Endothelial cell of umbilical vein (primary cell): ENCODE results near the gene GALNT1.

Experiments used
- CTCF ChIP-seq, 2 donors: IDR thresholded peaks; 1 replicate in 1 of 2; 2 replicates in 1 of 2; pipeline ENCODE4 v1.5.1; 2011; ENCODE audit warnings: low read length in 2 of 2, mild to moderate bottlenecking in 2 of 2, moderate library complexity in 2 of 2, control low read depth in 1 of 2, inconsistent platforms in 1 of 2, low read depth in 1 of 2; ENCODE audit not compliant: insufficient read depth in 1 of 2; ENCODE audit errors: extremely low read depth in 1 of 2
- EZH2 ChIP-seq: IDR thresholded peaks from 2 replicates; pipeline ENCODE4 v1.6.1; 2012; ENCODE audit warnings: borderline replicate concordance, low read depth, mild to moderate bottlenecking, moderate library complexity, low read length, inconsistent platforms; ENCODE audit not compliant: severe bottlenecking
- POLR2A ChIP-seq: IDR thresholded peaks from 2 replicates; pipeline ENCODE4 v1.6.1; 2012; ENCODE audit warnings: low read depth, mild to moderate bottlenecking, control low read depth, low read length

- TF ChIP-seq EZH2: no peak
- TF ChIP-seq POLR2A: no peak
- TF ChIP-seq CTCF (IDR thresholded peaks at IDR 0.05; ENCODE audit: extremely low read depth in 1 of 2, insufficient read depth in 1 of 2, low read depth in 1 of 2, low read length in 2 of 2): no peak
Observed at GRCh38 chr18:35623255-35623654, 41.7 kb downstream of the GALNT1 start.
